GM18499 (cell line): Measurements from ENCODE around the gene PPM1D.
"Not testable (repeated sequence)": the region's sequence is repeated elsewhere in the genome, so short reads cannot be mapped to it uniquely, and the experiment has no call there.

Source experiments
- ATAC-seq: cut with Tn5 transposase; IDR thresholded peaks from one replicate; pipeline ENCODE4 v1.9.1; 2021; ENCODE audit warnings: moderate number of reproducible peaks; ENCODE audit not compliant: insufficient read depth, unreplicated experiment

Gene PPM1D

DNA sequence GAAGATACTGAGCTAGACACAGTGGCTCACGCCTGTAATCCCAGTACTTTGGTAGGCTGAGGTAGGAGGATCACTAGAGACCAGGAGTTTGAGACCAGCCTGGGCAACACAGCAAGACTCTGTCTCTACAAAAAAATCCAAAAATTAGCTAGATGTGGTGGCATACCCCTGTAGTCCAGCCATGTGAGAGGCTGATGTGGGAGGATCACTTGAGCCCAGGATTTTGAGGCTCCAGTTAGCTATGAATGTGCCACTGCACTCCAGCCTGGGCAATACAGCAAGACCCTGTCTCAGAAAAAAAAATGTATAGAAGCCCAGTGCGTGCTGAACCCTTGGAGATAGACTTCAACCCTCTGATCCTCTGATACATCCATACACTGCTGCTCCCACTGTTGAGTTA lies 7.2 kb upstream of the PPM1D start:
- ATAC-seq = no peak

GRCh38 chr17:60593441-60594036 lies 6.5 kb upstream of the PPM1D start:
- not testable (repeated sequence) for ATAC-seq

- ATAC-seq = not testable (repeated sequence)
These were observed 5.8 kb upstream of the PPM1D start for GRCh38 chr17:60594170-60594569.

GRCh38 chr17:60594734-60595133 lies 5.3 kb upstream of the PPM1D start:
- no peak for ATAC-seq

- ATAC-seq = no peak
These were observed 2.7 kb upstream of the PPM1D start for GRCh38 chr17:60597297-60597696.

- no peak for ATAC-seq
These were observed 1.8 kb upstream of the PPM1D start for GRCh38 chr17:60598001-60598736.

- no peak for ATAC-seq
These were observed 773 bp upstream of the PPM1D start for GRCh38 chr17:60599220-60599619.

- ATAC-seq = no peak
These were observed 775 bp downstream of the PPM1D start for GRCh38 chr17:60600490-60601446.

DNA sequence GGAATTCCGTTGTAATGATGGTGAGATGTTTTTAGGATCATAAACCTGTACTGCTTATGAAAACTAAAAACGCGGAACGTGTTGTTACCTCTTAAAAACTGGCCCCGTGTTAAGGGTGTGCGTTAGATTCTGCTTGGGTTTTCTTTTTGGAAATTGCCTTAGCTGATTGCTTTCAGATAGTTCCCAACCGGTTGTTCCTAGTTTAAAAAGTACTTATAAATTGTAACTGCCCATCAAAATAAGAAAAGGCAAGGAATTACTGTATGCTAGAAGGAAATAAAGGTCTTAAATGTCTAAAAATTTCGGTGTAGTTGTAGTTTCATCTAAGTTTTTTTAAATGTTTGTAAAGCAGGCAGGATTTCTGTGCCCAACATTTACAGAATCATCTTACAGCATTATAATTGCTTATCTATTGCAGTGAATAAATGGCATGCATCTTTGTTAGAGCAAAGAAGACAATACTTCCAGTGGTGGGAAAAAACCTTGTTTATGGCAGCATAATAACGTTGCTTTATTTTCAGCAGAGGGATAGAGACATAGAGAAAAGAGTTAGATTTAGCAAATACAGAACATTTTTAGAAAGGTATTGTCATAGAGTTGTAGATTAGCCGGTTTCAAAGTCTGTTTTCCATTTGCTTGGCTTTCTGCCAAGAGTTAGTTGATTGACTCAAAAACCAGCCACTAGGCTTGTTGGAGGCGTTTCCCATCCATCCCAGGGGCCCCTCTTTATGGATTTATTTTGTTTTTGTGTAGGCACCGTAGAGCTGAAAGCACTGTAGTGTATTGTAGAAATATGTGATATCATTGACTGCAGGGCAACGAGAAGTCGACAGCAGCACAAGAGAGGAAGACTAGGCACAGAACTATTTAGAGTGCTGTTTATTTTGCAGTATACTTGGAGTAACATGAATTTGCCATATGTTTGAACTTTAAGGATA lies 1.7 kb downstream of the PPM1D start:
- no peak for ATAC-seq

DNA sequence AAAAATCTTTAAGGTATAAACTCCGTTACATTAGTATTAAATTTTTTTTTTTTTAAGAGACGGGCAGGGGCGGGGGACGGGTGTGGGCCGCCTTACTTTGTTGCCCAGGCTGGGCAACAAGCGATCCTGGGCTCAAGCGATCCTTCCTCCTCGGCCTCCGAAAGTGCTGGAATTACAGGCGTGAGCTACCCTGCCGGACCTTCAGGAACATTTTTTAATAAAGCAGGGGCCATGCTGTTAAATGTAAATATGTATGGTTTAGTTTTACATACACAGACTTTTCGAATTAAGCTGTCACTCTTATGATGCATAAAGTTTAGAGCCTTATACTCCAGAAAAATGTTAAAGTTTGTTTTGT lies 2.4 kb downstream of the PPM1D start:
- no peak for ATAC-seq

GRCh38 chr17:60602871-60603270 lies 2.9 kb downstream of the PPM1D start:
- no peak for ATAC-seq

- not testable (repeated sequence) for ATAC-seq
These were observed 3.5 kb downstream of the PPM1D start for GRCh38 chr17:60603477-60603876.

DNA sequence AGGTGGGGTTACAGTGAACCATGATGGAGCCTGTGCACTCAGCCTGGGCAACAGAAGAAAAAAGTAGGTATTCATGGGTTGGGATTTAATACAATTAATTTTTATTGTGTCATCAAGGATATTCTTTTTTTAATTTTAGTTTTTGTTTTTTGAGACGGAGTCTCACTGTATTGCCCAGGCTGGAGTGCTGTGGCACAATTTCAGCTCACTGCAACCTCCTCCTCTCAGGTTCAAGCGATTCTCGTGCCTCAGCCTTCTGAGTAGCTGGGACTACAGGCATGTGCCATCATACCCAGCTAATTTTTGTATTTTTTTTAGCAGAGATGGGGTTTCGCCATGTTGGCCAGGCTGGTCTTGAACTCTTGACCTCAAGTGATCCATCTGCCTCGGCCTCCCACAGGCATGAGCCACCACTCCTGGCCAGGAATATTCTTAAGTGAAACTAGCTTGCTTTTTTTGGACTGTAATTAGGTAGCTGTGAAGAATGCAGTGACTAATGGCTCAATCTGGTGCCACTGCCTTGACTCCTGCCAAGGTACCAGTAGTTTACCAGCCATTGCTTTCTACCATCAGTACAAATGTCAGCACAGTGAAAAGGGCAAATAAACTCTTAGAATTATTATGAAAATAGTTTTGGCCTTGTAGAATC lies 4.8 kb downstream of the PPM1D start:
- ATAC-seq = no peak

GRCh38 chr17:60606036-60606435 lies 6.0 kb downstream of the PPM1D start:
- ATAC-seq = no peak

DNA sequence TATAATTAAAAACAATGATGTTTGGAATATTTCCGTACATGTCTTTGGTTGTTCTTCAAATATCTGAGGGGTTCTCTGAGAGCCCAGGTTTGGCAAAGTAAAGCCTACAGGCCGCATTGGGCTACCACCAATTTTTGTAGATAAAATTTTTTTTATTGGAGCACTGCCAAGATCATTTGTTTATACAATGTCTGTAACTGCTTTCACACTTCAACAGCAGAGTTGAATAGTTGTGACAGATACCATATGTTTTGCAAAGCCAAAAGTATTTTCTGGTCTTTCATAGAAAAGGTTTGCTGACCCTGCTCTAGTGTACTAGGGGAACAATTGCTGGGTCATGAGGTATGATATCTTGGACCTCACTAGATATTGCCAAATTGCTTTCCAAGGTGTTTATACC lies 10.5 kb downstream of the PPM1D start:
- no peak for ATAC-seq

- ATAC-seq = not testable (repeated sequence)
These were observed 11.3 kb downstream of the PPM1D start for GRCh38 chr17:60611321-60611720.

- ATAC-seq = no peak
These were observed 13.3 kb downstream of the PPM1D start for GRCh38 chr17:60613325-60613724.

GRCh38 chr17:60613796-60614195 lies 13.8 kb downstream of the PPM1D start:
- not testable (repeated sequence) for ATAC-seq

DNA sequence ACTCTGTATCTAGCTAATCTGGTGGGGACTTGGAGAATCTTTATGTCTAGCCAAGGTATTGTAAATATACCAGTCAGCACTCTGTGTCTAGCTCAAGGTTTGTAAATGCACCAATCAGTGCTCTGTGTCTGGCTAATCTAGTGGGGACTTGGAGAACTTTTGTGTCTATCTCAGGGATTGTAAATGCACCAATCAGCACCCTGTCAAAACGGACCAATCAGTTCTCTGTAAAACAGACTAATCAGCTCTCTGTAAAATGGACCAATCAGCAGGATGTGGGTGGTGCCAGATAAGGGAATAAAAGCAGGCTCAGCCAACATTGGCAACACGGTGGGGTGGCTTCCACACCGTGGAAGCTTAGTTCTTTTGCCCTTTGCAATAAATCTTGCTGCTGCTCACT lies 14.3 kb downstream of the PPM1D start:
- ATAC-seq = not testable (repeated sequence)
